Measurements from ENCODE around the gene VASP.

The VASP gene

GRCh38 chr19:45558399-45558878 lies 51.2 kb downstream of the VASP start:
- peak; percentile 33 for DNase-seq

DNA sequence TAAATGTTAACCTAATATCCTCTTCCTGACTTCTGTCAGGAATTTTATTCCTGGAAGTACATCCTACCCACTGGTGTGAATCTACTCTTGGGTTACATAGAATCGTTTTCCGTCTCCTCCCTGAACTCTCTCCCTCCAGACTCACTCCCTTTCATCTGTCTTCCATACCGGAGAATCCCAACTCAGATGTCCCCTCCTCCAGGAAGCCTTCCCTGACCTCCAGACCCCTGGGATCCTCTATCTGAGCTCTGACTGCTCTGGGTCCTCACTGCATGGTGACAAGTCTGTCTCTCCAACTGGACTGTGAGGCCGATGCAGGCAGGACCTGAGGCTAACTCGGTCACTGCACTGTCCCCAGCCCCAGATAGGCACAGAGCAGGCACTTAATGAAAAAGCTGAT lies 52.8 kb downstream of the VASP start:
- DNase-seq: no peak

GRCh38 chr19:45560686-45561085 lies 53.4 kb downstream of the VASP start:
- DNase-seq: no peak

DNA sequence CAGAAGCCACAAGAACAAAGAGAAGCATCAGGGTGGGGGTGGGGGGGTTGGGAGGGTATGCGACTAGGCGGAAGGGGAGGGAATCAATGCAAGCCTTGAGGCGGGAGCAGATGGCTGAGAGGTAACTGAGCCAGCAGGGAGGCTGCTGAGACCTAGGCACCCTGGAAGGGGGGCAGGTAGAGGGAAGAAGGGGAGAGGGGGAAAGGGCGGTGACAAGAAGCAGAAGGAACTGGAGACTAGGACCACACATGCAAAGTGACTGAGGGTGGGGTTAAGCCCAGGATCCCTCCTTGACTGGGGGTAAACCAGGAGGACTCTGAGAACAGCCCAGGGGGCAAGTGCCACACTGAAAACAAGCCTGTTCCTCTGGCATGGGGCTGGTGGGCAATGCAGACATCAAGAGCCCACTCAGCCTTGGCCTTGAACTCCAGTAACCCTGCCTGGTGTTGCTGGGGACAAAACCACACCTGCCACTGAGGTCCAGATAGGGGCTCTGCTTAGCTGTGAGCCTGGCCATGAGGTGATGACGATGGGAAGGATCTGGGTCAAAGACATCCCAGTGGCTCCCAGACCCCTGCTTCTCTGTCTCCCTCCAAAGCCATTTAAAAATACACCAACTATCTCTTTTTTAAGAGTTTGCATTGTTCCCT lies 57.0 kb downstream of the VASP start:
- no peak for DNase-seq

DNA sequence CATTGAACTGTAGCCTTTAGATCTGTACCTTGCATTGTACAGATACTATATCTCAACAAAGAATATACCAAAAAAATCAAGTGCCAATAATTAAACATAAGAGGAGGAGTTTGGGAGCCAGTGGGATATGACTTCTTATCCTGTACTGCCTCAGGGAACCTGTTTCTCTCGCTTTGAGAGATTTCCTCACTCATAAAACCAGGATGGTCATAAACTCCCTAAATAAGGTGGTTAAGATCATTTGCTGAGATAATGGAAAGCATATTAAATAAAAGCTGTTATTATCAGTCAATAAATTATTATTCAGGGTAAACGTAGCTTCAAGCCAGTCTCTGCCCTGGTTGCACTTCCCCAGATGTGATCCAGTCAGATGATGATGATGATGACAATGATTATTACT lies 60.3 kb downstream of the VASP start:
- no peak for DNase-seq

- DNase-seq: no peak
Measured at GRCh38 chr19:45568732-45569131, 61.5 kb downstream of the VASP start.

- peak; percentile 46 for DNase-seq
Measured at GRCh38 chr19:45569619-45570421, 62.5 kb downstream of the VASP start.

- DNase-seq: no peak
Measured at GRCh38 chr19:45571457-45572220, 64.4 kb downstream of the VASP start.

DNA sequence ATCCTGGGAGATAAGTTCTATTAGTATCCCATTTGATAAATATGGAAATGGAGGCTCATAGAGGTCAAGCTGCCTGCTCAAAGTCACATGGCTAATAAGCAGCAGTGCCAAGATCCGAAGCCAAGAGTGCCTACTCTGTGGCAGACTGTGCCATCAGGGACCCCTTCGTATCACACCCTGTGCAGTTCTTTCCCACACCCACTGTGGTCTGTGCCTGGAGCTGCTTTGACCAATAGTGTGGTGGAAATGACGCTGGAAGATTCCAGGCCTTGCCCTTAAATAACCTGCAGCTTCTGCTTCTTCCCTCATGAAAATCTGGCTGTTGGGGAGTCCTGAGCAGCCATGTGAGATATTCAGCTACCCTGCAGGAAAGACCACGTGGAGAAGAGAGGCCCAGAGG lies 67.2 kb downstream of the VASP start:
- DNase-seq: no peak

- no peak for DNase-seq
Measured at GRCh38 chr19:45575216-45575615, 67.9 kb downstream of the VASP start.

All from stimulated activated CD4-positive, alpha-beta T cell treated with anti-CD3 and anti-CD28 coated beads, Interleukin-12 subunit alpha, Interleukin-12 subunit beta, amount 100 ng/mL, for 4 hours (primary cell).